Astrocyte (in vitro differentiated cells and primary cell): Measurements from ENCODE around the gene SLC25A3.
"Not testable (repeated sequence)": the region's sequence is repeated elsewhere in the genome, so short reads cannot be mapped to it uniquely, and the experiment has no call there.

ENCODE experiments used
- EZH2 ChIP-seq: IDR thresholded peaks from 2 replicates; pipeline ENCODE4 v1.6.1; 2012; ENCODE audit warnings: mild to moderate bottlenecking, low read length, inconsistent platforms; ENCODE audit not compliant: insufficient read depth
- TF ChIP-seq, protein P1 (sequence below): IDR thresholded peaks from 2 replicates; pipeline ENCODE4 v1.5.1; 2011; ENCODE audit warnings: low read depth, mild to moderate bottlenecking, inconsistent platforms, low read length, moderate library complexity; ENCODE audit not compliant: insufficient read depth

DNA sequence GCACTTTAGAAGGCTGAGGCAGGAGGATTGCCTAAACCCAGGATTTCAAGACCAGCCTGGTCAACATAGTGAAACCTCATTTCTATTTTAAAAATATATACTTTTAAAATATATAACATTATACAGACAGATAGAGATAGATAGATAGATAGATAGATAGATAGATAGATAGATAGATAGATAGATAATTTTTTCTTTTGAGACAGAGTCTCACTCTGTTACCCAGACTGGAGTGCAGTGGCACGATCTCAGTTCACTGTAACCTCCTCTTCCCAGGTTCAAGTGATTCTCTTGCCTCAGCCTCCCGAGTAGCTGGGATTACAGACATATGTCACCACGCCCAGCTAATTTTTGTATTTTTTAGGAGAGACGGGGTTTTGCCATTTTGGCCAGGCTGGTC lies 35.4 kb upstream of the SLC25A3 start:
- not testable (repeated sequence) for TF ChIP-seq EZH2
- TF ChIP-seq, protein P1, sequence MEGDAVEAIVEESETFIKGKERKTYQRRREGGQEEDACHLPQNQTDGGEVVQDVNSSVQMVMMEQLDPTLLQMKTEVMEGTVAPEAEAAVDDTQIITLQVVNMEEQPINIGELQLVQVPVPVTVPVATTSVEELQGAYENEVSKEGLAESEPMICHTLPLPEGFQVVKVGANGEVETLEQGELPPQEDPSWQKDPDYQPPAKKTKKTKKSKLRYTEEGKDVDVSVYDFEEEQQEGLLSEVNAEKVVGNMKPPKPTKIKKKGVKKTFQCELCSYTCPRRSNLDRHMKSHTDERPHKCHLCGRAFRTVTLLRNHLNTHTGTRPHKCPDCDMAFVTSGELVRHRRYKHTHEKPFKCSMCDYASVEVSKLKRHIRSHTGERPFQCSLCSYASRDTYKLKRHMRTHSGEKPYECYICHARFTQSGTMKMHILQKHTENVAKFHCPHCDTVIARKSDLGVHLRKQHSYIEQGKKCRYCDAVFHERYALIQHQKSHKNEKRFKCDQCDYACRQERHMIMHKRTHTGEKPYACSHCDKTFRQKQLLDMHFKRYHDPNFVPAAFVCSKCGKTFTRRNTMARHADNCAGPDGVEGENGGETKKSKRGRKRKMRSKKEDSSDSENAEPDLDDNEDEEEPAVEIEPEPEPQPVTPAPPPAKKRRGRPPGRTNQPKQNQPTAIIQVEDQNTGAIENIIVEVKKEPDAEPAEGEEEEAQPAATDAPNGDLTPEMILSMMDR = not testable (repeated sequence)
